GM18868 (cell line): ENCODE results near the gene PTPN14.

Experiments used
- ATAC-seq: cut with Tn5 transposase; IDR thresholded peaks from one replicate; pipeline ENCODE4 v1.9.1; 2021; ENCODE audit warnings: mild to moderate bottlenecking, moderate library complexity; ENCODE audit not compliant: unreplicated experiment

The PTPN14 gene

GRCh38 chr1:214569357-214570004 lies 18.1 kb upstream of the PTPN14 start:
- ATAC-seq, result no peak

GRCh38 chr1:214568328-214568727 lies 16.9 kb upstream of the PTPN14 start:
- ATAC-seq, result no peak

DNA sequence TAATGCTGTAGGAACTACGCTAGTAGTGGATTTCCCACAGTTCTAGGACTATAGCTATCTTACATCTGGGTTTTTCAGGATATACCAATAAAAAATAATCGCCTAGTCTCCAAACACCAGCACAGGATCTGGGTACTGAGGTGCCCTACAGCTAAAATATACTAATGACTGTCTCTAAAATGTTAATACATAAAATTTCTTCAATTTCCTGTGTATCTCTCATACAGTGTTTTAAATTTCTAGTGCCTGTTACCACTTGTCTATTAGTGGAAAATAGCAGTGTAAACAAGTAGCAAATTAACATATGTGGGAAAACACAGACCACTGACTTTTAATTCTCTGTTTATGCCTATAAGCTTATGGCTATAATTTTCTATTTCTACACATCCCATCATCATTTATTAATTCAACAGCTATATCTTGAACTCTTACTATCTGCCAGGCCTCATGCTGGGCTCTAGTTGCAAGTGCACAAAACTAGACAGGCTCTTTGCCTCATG lies 16.1 kb upstream of the PTPN14 start:
- no peak for ATAC-seq

DNA sequence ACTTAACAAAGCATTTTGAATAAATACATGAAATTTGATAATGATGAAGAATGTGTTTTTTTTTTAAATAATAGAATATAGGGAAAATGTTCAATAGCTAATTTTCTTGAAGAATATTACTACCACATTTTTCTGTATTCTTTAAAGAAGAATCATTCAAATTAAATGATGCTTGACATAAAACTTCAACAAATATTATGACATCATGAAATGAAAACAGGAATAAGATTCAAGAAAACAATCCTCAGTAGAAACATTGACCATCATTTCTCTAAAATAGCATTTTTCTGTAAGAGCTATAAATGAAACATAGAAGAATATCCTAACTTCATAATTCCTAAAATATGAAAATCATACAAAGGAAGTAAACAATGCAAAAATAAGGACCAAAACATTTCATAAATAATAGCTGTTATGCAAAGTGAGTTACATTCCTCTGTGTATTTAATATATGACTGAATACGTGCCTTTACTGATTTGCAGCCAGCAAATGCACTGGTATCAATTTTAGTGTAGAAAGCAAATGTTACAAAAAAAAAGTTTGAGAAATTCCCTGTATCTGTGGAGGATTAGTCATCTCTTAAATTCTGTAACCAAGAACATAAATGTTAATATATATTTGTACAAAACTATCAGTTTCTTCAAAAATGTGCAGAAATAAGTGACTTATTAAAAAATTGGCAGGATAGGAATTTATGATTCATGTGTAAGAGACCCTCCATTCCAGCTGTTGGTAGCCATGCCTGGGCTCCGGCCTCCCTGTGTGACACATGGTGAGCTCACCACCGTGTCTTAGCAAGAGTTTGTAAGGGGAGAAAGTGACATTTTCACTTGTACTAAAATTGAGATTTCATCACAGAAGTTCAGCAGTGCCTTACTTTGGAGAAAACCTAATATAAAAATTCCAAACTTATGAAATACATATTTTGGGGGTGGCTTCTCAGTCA lies 15.0 kb upstream of the PTPN14 start:
- peak; percentile 43 for ATAC-seq

DNA sequence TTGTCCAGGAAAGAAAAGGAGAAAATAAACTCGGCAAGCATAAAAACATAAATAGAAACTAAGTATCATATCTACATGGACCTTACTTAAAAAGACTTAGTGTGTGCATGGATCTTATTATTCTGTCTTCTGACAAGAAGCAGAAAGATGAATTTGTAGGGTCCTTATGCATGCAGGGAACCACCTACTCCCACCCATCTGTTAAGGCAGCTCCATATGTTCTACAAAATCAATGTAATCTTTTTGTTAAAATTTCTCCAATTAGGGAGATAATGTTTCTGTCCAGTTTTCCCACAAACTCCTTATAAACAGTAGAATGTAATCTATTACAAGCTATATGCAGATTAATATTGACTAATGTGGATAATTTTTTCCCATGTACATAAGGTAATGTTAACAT lies 13.9 kb upstream of the PTPN14 start:
- no peak for ATAC-seq

DNA sequence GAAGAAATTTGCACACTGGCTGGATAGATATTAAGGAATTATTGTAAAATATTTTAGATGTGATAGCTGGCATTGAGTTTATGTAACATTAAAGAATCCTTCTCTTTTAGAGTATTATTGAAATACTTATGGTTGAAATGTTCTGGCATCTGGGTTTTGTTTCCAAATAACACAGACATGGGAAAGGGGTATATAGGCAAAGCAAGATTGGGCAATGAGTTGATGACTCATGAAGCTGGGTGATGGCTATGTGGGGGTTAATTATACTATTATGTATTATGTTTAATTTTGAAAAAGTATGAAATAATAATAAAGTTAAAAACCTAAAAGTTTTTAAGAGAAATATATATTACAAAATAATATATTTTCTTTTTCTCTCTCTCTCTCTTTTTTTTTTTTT lies 12.5 kb upstream of the PTPN14 start:
- ATAC-seq, result no peak

- peak; percentile 74 for ATAC-seq
Observed at GRCh38 chr1:214557952-214558735, 6.7 kb upstream of the PTPN14 start.

GRCh38 chr1:214553142-214553710 lies 1.8 kb upstream of the PTPN14 start:
- ATAC-seq, result no peak

GRCh38 chr1:214552174-214552608 lies 789 bp upstream of the PTPN14 start:
- no peak for ATAC-seq

- peak; percentile 30 for ATAC-seq
Observed at GRCh38 chr1:214550857-214551435, 456 bp downstream of the PTPN14 start.

DNA sequence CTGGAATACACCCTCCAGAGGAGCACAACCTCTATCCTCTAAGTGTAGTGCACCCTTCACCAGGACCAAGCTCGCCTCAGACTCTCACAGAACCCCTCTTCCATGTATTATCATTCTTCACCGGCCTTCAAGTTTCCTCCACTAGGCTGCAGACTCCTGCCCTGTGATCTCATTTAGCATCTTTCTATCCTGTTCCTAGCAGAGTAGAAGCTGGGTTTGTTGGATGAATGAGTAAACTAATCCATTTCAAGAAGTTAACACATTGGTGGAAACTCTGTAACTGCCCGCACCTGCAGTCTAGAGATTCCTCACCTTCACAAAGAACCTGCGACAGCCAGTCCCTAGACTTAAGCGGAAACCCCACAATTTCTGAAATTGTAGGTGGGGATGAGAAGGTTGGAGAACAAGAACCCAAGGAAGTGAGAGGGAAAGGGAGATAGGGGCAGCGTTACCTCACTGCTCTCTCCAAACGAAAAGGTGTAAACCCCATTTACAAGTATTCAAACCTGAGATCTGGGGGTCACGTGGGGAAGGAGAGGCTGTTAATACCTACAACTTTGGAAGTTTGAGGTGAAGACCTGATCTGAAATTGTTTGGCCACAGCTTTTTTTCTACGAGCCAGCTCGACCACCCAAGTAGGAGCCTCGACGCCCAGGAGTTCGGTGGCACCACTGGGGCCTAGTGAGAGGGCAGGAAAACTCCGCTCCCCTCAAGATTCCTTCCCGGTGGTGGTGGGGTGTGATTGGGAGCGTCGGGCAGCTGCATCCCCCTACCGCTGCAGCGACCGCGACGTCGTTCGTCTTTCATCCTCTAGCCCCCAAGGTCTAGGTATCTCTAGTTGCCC lies 1.2 kb downstream of the PTPN14 start:
- no peak for ATAC-seq

DNA sequence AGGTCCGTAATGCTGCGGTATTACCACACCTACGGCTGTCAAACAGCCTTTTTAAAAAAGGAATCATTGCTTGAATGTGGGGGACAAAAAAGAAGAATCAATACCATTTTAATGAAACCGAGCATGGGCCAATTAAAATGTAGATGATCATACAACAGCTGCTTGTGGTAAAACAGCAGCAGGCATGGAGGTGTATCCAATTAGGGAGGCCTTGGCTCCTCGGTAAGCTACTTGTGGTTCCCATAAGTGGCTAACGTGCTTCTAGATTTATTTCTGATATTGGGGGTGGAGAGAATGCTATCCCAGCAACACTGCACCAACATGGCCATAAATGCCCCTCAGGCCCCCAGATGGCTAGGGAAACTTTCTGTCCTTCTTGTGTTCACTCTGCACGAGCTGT lies 1.8 kb downstream of the PTPN14 start:
- ATAC-seq, result no peak

GRCh38 chr1:214548988-214549387 lies 2.4 kb downstream of the PTPN14 start:
- no peak for ATAC-seq

- ATAC-seq, result no peak
Observed at GRCh38 chr1:214548271-214548670, 3.1 kb downstream of the PTPN14 start.

DNA sequence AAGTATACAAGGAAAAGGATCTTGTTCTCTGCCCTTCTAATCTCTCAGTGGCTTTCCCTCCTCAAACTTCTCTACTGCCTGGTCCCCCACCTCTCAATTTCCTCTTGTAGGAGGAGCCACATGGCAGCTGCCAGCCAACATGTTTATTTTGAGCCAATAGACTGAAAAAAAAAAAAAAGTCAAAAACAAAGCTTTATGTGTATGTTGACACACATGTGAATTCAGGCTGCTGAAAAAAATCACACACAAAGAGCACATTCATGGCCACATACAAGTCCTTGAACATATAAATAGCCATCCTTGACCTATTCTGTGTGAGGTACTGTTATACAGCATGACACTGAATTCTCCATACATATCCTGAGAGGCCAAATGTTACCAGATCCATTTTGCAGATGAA lies 3.7 kb downstream of the PTPN14 start:
- no peak for ATAC-seq

DNA sequence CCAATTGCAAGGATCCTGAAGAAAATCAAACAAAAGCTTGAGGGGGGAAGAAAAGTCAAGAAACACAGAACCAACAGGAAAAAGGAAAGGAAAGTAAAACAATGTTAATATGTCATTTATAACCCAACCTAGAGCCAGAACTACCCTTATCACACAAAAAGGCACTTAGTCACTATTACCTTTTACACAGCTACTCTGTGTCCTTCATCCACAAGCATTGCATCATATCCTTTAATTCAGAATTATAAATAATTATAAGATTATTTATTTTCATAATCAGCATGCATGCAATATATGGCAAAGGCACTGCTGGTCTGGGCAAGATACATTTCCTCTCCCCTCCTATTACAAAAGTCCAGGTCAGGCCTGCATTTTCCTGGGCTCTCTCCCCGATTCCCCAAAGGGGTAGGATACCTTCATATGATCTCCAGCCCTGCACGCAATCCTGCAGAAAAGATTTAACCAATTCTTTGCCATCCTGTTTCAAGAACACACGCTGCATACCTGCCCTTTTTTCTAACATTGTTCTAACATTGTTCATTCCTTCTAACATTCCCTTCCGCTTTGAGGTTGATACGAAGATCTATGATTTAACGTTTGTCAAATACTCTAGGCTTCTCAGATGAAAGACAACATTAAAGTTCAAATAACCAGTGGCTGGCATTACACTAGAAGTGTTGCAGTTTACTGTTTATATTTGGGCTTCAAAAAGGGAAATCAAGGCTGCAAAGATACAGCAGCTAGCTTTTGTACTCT lies 4.3 kb downstream of the PTPN14 start:
- no peak for ATAC-seq

DNA sequence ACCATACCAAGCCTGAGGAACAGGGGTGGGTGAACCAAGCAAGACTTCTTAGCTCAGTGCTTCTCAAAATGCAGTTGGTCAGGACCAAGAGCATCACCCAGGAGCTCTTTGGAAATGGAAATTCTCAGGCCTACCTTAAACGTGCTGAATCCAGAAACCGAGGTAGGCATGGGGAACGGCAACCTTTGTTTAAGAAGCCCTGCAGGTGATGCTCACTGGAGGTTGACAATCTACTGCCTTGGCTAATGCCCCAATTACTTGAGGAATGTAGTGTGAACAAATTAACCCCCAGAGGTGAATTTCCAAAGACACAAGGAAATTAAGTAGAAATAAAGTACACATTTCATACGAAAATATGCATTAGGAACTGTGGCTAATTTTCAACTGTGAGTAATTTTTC lies 5.3 kb downstream of the PTPN14 start:
- ATAC-seq, result no peak

- no peak for ATAC-seq
Observed at GRCh38 chr1:214545293-214545692, 6.1 kb downstream of the PTPN14 start.

- ATAC-seq, result no peak
Observed at GRCh38 chr1:214544791-214545190, 6.6 kb downstream of the PTPN14 start.
